ENCODE results near the gene AFAP1.

DNA sequence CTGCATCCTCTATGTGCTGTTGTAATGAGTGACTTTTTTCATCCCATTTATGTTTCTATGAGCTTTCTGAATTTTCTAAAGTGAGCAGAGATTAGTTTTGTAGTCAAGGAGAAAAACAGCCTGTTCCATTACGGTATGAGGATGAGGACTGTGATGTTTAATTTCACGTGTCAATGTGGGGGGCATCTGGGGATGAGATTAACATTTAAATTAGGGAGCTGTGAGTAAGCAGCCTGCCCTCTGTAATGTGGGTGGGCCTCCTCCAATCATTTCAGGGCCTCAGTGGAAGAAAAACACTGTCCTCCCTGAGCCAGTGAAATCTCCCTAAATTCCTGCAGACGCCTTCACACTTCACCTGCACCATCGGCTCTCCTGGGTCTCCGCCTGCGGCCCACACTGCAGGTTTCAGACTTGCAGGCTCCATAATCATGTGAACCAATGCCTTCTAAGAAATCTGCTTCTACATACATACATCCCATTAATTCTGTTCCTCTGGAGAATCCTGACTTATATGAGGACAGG, 121.7 kb downstream of the AFAP1 start:
- TF ChIP-seq, protein P1, sequence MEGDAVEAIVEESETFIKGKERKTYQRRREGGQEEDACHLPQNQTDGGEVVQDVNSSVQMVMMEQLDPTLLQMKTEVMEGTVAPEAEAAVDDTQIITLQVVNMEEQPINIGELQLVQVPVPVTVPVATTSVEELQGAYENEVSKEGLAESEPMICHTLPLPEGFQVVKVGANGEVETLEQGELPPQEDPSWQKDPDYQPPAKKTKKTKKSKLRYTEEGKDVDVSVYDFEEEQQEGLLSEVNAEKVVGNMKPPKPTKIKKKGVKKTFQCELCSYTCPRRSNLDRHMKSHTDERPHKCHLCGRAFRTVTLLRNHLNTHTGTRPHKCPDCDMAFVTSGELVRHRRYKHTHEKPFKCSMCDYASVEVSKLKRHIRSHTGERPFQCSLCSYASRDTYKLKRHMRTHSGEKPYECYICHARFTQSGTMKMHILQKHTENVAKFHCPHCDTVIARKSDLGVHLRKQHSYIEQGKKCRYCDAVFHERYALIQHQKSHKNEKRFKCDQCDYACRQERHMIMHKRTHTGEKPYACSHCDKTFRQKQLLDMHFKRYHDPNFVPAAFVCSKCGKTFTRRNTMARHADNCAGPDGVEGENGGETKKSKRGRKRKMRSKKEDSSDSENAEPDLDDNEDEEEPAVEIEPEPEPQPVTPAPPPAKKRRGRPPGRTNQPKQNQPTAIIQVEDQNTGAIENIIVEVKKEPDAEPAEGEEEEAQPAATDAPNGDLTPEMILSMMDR (IDR thresholded peaks at IDR 0.05): no peak
- TF ChIP-seq POLR2A (IDR thresholded peaks at IDR 0.05): no peak

Measured in Peyer's patch (tissue), 4 donors.